VCaP (cell line): Measurements from ENCODE around the gene LNX1.

Experiments used
- H3K27ac ChIP-seq: fragments of 450-650 bp; 2 replicates; pipeline ENCODE4 v1.5.1; 2017
- TF ChIP-seq, protein P1 (sequence below): fragments of 450-650 bp; conservative IDR thresholded peaks from 2 replicates; pipeline ENCODE4 v1.5.1; 2017; ENCODE audit warnings: mild to moderate bottlenecking, moderate library complexity

The LNX1 gene

DNA sequence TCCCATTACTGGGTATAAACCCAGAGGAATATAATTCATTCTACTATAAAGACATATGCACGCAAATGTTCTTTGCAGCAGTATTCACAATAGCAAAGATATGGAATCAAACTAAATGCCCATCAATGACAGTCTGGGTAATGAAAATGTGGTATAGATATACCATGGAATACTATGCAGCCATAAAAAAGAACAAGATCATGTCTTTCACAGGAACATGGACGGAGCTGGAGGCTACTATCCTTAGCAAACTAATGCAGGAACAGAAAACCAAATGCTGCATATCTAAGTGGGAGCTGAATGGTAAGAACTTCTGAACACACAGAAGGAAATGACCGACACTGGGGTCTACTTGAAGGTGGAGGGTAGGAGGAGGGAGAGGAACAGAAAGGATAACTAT lies 42.6 kb downstream of the LNX1 start:
- TF ChIP-seq, protein P1, sequence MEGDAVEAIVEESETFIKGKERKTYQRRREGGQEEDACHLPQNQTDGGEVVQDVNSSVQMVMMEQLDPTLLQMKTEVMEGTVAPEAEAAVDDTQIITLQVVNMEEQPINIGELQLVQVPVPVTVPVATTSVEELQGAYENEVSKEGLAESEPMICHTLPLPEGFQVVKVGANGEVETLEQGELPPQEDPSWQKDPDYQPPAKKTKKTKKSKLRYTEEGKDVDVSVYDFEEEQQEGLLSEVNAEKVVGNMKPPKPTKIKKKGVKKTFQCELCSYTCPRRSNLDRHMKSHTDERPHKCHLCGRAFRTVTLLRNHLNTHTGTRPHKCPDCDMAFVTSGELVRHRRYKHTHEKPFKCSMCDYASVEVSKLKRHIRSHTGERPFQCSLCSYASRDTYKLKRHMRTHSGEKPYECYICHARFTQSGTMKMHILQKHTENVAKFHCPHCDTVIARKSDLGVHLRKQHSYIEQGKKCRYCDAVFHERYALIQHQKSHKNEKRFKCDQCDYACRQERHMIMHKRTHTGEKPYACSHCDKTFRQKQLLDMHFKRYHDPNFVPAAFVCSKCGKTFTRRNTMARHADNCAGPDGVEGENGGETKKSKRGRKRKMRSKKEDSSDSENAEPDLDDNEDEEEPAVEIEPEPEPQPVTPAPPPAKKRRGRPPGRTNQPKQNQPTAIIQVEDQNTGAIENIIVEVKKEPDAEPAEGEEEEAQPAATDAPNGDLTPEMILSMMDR = no peak

GRCh38 chr4:53547983-53548382 lies 43.3 kb downstream of the LNX1 start:
- no peak overlapping the region for H3K27ac ChIP-seq

More for the DNA sequence above, 42.6 kb downstream of the LNX1 start:
- no peak overlapping the region for H3K27ac ChIP-seq

DNA sequence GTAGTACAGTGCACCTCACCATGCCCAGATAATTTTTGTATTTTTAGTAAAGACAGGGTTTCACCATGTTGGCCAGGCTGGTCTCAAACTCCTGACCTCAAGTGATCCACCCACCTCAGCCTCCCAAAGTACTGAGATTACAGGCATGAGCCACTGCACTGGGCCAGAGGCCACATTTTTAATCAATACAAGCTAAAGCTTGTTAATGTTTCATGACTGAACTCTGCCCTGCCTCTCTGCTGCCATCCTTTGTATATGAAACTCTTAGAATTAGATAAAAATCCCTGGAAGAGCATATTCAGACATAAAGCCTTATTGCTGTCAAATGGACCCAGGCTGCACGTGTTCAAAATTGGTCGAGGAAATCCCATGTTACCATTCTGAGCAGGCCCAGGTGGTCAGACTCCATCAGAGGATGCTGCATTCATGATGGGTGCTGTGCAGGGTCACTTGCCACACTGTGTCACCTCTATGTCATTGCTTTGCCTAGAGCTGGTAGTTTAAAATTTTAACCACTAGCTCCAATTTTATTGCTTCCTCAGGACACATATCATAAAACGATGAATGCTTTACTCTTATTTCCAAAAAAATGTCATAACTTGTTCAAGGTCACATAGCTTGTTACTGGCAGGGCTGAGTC lies 45.2 kb downstream of the LNX1 start:
- TF ChIP-seq, protein P1 = no peak
- peak overlapping the region; percentile 14; the same call in 1 of the 2 replicates for H3K27ac ChIP-seq

More at GRCh38 chr4:53547983-53548382, 43.3 kb downstream of the LNX1 start:
- TF ChIP-seq, protein P1 = no peak

GRCh38 chr4:53545273-53545672 lies 46.0 kb downstream of the LNX1 start:
- TF ChIP-seq, protein P1 = no peak
- no peak overlapping the region for H3K27ac ChIP-seq

GRCh38 chr4:53543561-53543960 lies 47.7 kb downstream of the LNX1 start:
- H3K27ac ChIP-seq = no peak overlapping the region
- TF ChIP-seq, protein P1 = no peak

GRCh38 chr4:53541577-53542206 lies 49.6 kb downstream of the LNX1 start:
- TF ChIP-seq, protein P1 = no peak
- H3K27ac ChIP-seq = peak overlapping the region; percentile 6

GRCh38 chr4:53538756-53539155 lies 52.5 kb downstream of the LNX1 start:
- H3K27ac ChIP-seq = peak overlapping the region; percentile 55
- TF ChIP-seq, protein P1 = no peak
